Mesenteric fat pad (tissue), 1 donor: ENCODE results near the gene ZFYVE9. TPM values are rescaled to one million over a fixed set of nuclear protein-coding genes. Genes with fewer than 3 reads are reported as not detected.
"Not testable (repeated sequence)": the region's sequence is repeated elsewhere in the genome, so short reads cannot be mapped to it uniquely, and the experiment has no call there.

Source experiments
- DNase-seq: peaks from one replicate; pipeline ENCODE4 v3.0.0-alpha.2; 2020; ENCODE audit warnings: low spot score
- long read RNA-seq: library from polyadenylated mRNA; unstranded; transcript quantifications from one replicate; pipeline ENCODE4 v2.0.0, GENCODE V29; 2020
- total RNA-seq: library from RNA; stranded (reverse); fragmentation: NEBNext Ultra II Directional; extraction: Animal tissue kit (Norgen Biotek cat#: 25700); gene quantifications from one replicate; pipeline ENCODE4 v1.2.1, GENCODE V29; 2021
- donor health status: DM: yes; HTN: yes; CAD: no.

The ZFYVE9 gene, protein sequence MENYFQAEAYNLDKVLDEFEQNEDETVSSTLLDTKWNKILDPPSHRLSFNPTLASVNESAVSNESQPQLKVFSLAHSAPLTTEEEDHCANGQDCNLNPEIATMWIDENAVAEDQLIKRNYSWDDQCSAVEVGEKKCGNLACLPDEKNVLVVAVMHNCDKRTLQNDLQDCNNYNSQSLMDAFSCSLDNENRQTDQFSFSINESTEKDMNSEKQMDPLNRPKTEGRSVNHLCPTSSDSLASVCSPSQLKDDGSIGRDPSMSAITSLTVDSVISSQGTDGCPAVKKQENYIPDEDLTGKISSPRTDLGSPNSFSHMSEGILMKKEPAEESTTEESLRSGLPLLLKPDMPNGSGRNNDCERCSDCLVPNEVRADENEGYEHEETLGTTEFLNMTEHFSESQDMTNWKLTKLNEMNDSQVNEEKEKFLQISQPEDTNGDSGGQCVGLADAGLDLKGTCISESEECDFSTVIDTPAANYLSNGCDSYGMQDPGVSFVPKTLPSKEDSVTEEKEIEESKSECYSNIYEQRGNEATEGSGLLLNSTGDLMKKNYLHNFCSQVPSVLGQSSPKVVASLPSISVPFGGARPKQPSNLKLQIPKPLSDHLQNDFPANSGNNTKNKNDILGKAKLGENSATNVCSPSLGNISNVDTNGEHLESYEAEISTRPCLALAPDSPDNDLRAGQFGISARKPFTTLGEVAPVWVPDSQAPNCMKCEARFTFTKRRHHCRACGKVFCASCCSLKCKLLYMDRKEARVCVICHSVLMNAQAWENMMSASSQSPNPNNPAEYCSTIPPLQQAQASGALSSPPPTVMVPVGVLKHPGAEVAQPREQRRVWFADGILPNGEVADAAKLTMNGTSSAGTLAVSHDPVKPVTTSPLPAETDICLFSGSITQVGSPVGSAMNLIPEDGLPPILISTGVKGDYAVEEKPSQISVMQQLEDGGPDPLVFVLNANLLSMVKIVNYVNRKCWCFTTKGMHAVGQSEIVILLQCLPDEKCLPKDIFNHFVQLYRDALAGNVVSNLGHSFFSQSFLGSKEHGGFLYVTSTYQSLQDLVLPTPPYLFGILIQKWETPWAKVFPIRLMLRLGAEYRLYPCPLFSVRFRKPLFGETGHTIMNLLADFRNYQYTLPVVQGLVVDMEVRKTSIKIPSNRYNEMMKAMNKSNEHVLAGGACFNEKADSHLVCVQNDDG (N-terminal part only)
- 21.1 TPM for total RNA-seq
- long read RNA-seq, partial matches to known transcripts = 18 of 23 reads
- long read RNA-seq, other reads (novel, unspliced or antisense) = 5 of 23 reads

DNA sequence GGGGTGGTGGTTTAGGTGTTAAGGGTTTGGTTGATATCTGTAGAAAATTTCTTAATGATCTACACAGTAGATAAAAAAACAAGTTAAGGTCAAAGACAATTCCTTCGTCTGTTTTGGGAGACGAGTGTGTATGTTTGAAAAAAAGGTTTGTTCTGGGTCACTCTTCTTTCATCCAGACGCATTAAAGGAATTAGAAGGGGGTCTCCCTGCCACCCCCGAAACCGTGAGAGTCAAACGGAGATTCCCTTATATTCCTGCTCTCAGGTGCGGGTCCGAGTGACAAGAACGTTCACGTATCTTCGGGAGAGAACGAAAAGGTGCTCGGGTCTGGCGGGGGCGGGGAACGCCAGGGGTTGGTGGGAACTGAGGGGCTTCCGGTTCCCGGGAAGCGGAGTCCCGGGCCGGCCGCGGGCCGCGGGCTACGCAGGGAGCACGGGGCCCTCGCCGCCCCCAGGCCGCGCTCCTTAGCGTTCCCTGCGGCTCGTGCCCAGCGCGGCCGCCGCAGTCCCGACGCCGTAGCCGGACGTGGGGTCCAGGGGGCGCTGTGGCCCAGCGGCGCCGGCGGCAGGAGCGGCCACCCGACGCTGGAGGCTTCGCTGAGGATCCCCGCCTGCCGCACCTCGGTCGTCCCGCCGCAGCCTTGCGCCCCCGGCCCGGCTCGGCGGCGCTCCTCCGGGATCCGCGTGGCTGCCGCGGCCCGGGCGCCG lies at the start of gene ZFYVE9:
TSS of gene ZFYVE9 (plus strand) at position 577 of the 707 bp plus-strand sequence. CDS start 91,118 bp downstream, outside the sequence.
- peak; percentile 93 for DNase-seq

DNA sequence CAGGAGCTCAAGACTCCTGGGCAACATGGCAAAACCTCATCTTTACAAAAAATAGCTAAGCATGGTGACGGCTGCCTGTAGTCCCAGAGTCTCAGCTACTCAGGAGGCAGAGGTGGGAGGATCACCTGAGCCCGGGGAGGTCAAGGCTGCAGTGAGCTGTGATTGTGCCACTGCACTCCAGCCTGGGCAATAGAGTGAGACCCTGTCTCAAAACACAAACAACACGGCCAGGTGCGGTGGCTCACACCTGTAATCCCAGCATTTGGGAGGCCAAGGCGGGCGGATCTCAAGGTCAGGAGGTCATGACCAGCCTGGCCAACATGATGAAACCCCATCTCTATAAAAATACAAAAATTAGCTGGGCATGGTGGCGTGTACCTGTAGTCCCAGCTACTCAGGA lies 47.6 kb upstream of the ZFYVE9 start:
- not testable (repeated sequence) for DNase-seq

DNA sequence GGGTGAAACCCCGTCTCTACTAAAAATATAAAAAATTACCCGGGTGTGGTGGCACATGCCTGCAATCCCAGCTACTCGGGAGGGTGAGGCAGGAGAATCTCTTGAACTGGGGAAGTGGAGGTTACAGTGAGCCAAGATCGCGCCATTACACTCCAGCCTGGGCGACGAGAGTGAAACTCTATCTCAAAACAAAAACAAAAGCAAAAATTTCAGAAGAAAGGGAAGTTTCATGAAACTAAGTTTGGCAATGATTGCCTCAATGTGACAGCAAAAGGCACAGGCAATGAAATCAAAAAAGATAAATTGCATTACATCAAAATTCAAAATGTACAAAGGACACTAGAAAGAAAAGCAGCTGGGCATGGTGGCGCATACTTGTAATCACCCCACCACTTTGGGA lies 45.7 kb upstream of the ZFYVE9 start:
- no peak for DNase-seq

DNA sequence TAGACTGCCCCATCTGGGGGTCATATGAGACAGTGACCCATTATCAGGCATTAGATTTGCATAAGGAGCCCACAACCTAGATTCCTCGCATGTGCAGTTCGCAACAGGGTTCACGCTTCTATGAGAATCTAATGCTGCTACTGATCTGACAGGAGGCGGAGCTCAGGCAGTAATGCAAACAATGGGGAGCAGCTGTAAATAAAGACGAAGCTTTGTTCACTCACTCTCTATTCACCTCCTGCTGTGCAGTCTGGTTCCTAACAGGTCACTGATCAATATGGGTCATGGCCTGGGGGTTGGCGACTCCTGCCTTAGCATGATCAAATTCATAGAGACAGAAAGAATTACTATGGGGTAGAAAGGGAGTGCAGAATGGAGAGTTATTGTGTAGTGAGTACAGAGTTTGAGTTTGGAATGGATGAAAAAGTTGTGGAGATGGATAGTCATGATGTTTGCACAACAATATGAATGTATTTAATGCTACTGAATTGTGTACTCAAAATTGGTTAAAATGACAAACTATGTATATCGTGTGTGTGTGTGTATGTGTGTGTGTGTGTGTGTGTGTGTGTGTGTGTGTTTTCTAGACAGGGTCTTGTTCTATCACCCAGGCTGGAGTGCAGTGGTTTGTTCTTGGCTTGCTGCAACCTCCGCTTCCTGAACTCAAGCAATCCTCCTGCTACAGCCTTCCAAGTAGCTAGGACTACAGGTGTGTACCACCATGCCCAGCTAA lies 43.6 kb upstream of the ZFYVE9 start:
- no peak for DNase-seq

DNA sequence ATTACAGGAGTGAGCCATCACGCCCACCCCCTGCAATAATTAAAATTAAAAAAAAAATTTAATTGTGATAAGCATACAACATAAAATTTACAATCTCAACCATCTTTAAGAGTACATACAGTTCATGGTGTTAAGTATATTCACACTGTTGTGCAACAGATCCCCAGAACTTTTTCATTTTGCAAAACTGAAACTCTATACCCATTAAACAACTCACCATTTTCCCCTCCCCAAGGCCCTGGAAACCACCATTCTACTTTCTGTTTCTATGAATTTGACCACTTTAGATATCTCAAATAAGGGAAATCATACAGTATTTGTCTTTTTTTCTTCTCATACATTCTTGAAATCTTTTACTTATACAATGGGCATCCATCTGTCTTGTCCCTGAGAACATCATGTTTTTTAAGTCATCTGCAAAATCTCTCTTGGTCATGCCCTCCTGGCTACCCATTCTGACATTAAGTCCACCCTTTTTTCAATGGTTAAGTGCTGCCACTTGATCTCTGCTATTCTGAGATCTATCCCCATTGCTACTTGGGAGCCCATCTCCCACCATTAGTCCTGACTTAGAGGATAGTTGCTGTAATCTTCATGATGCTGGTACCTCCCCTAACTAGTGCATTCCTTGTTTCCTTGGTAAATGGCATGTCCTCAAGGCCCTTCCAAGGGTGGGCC lies 39.4 kb upstream of the ZFYVE9 start:
- no peak for DNase-seq

DNA sequence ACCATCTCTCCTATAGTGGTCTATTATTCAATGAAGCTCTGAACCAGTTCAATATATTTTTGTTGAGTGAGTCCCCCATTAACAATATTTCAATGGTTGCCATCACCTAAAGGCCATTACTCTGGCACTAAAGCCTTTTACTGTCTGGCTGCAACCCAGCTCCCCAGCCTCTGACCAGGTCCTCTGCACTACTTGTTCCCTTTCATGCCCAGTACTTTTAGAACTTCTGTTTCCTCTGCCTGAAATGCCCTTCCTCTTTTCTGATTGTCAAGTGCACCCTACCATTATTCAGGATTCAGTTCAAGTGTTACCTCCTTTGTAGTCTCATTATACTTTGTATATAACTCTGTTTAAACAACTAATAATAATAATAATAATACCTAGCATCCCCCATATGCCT lies 30.4 kb upstream of the ZFYVE9 start:
- DNase-seq = no peak

DNA sequence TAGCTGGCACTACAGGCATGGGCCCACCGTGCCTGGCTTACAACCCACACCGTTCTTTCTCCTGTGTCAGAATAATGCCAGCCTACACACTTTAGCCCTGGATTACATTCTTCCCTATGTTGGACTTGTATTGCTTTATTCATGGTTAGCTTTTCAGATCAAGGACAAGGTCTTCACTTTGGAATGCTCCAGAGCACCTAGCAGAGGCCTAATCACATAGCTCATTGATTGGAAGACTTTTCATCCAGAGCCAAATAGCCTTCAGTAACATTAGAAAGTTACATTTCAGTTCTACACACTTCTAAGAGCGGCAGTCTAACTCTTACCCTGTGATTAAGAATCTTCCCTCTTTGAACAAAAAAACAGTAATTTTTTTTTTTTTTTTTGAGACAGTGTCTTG lies 29.4 kb upstream of the ZFYVE9 start:
- DNase-seq = no peak

DNA sequence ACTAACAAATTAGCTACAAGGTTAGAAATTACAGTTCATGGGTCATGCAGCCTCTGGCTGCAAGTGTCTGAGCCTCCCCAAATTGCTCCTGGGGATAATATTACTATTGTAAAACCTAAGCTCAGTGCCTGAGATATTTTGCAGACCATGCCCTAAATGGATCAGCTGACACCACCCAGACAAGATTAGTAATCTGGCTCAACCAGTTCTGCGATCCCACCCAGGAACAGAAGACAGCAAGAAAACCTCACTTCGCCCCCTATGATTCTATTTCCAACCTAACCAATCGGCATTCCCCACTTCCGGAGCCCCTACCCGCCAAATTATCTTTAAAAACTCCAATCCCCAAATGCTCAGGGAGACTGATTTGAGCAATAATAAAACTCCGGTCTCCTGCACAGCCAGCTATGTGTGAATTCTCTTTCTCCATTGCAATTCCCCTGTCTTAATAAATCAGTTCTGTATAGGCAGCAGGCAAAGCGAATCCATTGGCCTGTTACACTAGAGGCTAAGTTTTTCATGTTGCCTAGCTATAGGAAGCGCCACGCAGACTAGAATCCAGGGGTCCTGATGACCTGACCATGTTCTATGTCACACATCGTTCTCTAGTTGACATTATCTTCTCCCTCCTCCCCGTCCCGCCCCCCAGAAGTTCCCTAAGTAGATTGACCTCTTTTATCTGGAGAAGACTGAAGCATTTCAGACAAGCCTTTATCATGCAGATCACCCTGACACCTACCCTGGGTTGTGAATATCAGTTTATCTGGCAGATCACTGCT lies 22.4 kb upstream of the ZFYVE9 start:
- no peak for DNase-seq

DNA sequence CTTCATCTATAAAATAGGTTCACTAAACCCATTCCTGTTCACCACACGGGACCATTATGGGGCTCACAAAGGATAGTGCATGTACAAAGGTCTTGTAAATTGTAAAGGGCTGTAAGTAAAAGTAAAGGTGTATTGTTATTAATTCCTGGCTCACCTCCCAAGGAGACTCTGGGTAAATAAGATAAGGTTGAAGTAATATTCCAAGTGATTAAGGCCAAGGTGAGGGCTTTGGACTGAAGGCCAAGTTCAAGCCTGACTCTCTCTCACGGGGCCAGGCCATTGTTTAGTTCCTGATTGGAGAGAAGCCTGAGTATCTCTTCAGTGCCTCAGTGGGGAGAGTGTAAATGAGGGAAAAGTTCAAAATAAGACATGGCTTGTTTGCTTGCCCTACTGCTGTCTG lies 19.5 kb upstream of the ZFYVE9 start:
- DNase-seq = no peak

DNA sequence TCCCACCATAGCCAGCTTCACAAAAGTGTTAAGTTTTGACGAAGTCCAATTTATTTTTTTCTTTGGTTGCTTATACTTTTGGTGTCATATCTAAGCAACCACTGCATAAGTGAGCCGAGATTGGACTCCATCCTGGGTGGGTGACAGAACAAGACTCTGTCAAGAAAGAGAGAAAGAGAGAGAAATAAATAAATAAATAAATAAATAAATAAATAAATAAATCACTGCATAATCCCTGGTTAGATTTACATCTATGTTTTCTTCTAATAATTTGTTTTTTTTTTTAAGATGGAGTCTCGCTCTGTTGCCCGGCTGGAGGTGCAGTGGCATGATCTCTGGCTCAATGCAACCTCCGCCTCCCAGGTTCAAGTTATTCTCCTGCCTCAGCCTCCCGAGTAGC lies 18.3 kb upstream of the ZFYVE9 start:
- DNase-seq = no peak

DNA sequence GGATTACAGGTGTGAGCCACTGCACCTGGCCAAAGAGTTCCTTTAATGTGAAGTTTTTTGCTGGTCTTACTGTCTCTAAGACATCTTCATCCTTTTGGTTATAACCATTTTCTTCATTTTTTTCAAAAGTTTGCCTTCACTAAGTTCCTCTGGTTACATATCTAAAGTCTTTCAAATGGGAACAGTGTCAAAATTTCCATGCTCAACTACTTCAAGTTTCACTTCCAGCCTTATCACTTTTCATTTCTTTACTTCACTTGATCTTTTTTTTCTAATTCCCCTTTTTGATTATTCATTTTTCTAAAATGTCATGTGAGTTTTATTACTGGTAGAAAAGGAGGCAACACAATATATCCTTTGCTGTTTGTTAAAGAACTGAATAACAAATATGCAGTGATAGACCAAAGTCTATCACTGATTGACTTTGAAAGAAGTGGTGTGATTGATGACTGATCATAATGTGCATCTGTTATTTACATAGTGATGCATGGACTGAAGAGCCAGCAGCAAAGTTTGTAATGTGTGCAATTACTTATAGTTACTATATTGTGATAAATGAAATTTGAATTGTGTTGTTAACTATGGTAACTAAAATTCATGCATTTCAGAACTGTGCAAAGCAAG lies 16.0 kb upstream of the ZFYVE9 start:
- no peak for DNase-seq

DNA sequence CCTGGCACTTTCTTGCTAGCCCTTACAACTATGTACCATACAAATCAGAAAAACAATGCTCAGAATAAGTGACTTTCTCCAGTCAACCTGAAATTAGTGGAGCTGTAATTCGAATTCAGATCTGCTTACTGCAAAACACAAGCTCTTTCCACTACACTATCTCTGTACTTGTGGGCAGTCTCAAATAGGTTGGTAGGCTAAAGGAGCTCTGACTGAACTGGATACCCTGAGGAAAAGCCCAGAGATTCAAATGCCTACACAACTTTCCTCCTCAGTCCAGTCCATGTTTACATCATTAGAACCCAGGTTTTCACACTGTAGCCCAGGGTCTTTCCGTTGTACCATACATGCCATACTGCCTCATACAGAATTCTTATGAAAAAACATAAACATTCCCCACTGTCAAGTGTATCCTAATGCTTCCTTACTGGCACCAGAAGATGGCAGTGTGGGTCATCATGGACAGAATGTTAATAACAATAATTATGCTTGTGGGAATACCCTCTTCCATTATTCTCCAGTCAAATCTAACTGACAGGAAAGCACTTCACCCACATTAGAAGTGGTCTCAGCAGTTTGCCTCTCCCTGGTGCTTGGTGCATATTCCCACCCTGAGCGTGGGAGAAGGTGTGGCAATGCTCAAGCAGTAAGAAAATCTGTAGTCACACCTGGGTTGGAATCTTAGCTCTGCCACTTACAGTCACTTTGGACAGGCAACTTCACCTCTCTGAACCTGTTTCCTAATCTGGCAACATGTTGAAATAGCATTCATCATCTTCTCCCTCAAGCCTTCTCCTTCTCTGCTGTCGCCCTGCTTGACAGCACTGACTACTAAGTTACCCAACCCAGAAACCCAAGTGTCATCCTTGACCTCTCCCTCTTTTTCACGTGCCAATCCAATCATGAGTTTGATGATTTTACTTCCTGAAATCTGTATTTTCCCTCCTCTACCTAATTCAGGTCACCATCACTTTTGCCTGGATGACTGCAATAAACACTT lies 14.4 kb upstream of the ZFYVE9 start:
- no peak for DNase-seq

DNA sequence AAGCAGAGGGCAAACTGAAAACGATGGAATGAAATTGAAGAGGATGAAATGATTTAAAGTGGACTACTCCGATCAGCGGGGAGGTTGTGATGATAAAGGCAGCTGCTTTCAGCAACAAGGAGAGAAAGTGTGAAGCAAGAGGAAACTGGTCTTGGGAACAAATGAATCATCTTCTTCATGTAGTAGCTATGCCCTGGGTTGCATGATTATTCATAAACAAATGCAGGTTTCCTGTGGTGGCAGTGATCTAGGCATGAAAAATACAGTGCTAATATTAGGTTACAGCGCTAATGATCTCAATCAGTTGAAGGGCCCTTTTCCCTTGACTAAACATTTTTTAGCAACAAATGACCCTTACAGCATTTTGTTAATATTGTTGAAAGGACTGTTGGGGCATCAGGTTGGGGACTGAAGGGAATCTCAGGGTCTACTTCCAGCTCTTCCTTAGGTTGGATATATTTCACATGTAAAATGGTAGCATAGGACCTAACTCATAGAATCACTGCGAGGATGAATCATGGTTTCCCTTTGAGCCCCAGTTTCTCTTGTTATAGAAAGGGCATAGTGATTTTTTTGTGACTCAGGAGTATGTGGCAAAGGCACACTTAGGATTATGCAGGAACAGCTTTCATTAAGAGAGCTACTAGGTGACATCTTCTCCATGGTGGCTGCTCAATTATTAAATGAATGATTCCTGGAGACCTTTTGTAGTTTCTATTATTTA lies 1.9 kb upstream of the ZFYVE9 start:
- DNase-seq = no peak

DNA sequence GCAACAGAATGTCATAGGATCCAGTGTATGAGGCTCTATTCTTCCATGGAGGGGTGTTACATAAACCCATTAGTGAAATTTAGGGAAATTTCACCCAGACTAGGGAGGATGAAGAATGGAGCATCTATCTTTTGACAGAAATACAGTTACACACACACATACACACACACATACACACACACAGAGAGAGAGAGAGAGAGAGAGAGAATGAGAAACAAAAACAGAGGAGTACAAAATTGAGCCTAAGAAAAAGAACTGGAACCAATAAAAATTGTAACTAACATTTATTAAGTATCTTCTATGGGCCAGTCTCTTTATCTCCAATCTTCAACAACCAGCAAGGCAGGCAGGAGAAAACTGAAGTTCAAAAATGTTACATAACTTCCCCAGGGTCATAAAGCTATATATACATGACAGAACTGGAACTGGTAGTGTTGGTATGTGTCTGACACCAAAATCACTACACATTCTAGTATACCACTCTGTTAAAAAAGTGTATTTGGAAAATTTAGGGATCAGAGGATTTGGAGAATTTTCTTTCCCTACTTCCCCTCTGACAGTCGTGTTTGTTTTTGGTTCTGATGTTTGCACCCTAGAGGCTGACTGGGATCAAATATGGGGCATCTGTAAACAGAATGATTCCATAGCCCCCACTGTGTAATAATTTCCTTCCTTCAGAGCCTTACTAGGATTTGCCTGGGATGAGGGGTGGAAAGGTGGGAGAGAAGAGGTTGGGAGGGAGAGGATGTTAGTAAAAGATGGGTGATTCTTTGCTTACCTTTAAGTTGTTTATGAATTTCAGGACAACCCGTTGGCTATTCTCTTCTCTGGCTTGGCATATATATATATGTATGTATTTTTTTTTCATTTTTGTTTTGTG lies 1.0 kb upstream of the ZFYVE9 start:
- no peak for DNase-seq
